ENCODE data around the gene CEP128.

CEP128 gene

DNA sequence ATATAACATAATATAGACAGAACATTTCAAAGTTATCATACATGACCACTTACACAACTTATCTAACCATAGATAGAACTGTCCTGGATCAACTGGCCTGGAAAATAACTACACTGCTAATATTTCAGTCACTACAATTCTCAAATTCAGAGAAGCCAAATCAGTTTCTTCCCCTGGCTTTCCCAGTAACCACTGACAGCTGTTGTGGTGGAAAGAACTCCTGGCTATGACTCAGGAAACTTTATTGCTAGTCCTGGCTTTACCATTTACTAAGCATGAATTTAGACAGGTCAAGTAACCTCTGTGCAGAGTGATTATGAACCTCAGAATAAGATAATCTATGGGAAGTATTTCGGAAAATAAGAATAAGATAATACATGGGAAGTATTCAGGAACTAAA lies 485.3 kb downstream of the CEP128 start:
- no peak for DNase-seq

DNA sequence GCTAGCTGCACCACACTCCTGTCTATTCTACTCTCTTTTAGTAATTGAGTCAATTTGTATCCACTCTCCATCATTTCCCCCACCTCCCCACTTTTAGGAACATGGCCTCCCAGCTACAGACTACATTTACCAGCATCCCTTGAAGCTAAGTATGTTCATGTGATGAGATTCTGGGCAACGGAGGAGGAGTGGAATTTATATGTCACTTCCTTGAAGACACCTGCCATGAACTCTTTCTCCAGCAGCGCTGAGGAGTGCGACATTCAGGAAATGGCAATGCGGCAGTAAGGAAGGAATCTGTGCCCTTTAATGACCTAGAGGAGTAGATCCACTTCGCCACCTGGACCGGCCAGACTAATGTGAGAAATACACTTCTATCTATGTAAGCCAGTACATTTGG lies 486.5 kb downstream of the CEP128 start:
- no peak for DNase-seq

DNA sequence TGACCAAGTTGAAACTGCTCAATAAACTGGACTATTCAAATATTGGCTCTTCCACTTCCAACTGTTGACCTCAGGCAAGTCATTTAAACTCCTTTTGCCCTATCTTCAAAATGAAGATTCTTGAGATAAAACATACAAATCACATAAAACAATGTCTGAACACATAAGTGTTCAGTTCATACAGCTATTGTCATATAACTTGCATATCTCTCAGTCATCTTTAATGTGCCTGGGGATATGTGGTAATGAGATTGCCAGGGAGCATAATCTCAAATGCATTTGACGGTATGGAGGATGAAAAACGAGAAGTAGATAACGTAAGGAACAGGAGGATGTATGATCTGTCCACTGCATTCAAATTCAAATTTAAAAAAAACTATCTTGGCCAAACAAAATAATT lies 493.3 kb downstream of the CEP128 start:
- DNase-seq = no peak

DNA sequence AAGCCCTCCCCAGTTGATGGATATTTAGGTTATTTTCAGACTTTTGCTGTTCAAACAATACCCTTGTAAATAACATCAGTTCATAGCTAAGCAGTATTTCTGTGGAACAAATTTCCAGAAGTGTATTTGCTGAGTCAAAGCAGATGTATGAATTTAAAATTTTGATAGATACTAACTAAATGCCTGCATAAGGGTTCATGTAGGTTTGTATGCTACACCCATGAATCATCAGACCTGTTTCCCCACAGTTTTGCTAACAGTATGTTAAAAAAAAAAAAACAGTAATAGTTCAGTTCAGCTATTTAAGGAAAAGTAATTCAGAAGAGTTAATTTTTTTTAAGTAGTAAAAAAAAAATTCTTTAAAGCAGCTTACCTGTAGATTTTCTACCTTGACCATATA lies 494.1 kb downstream of the CEP128 start:
- DNase-seq = no peak

Data from NCI-H510A (cell line).